Naive thymus-derived CD8-positive, alpha-beta T cell (primary cell): ENCODE data around the gene PARP15. TPM values are rescaled to one million over a fixed set of nuclear protein-coding genes. Genes with fewer than 3 reads are reported as not detected.
"Not testable (repeated sequence)": the region's sequence is repeated elsewhere in the genome, so short reads cannot be mapped to it uniquely, and the experiment has no call there.

Experiments used
- ATAC-seq, 2 donors: fragments of 150-1000 bp; cut with Tn5 transposase in 1 of 2; sonication (Bioruptor Pico), chemical (Tn5 transposase) in 1 of 2; 1 replicate in 1 of 2; 2 replicates in 1 of 2; pipeline ENCODE4 v1.10.0; 2021; ENCODE audit warnings: mild to moderate bottlenecking in 2 of 2, moderate library complexity in 2 of 2
- POLR2A ChIA-PET: fragments of 350-600 bp; sonication (Branson Sonifier 250); formaldehyde crosslinking; loops from one replicate; lab custom pipeline; 2021; ENCODE audit warnings: antibody characterized with exemption; lab: Charles Lee
- DNase-seq, 10 donors: peaks; one replicate each; pipeline versions ENCODE4 v3.0.0 to v3.0.0-alpha.2; 2020 to 2022
- H3K27ac Mint-ChIP-seq, 10 donors: one replicate each; pipeline ENCODE4 v1.8.0; 2020 to 2022; ENCODE audit warnings: mild to moderate bottlenecking in 10 of 10, mixed read lengths in 10 of 10, moderate library complexity in 4 of 10, inconsistent platforms in 1 of 10
- H3K27me3 Mint-ChIP-seq, 5 donors: one replicate each; pipeline ENCODE4 v1.8.0; 2021 to 2022; ENCODE audit warnings: mixed read lengths in 5 of 5
- H3K36me3 Mint-ChIP-seq, 3 donors: one replicate each; pipeline ENCODE4 v1.8.0; 2020 to 2022; ENCODE audit warnings: mixed read lengths in 3 of 3, mild to moderate bottlenecking in 2 of 3, inconsistent platforms in 1 of 3
- H3K4me1 Mint-ChIP-seq, 4 donors: one replicate each; pipeline ENCODE4 v1.8.0; 2021 to 2022; ENCODE audit warnings: mixed read lengths in 4 of 4
- H3K4me3 Mint-ChIP-seq, 10 donors: one replicate each; pipeline ENCODE4 v1.8.0; 2020 to 2022; ENCODE audit warnings: mild to moderate bottlenecking in 10 of 10, mixed read lengths in 10 of 10, moderate library complexity in 6 of 10, inconsistent platforms in 1 of 10
- H3K9me3 Mint-ChIP-seq, 9 donors: one replicate each; pipeline ENCODE4 v1.8.0; 2020 to 2022; ENCODE audit warnings: mixed read lengths in 9 of 9, mild to moderate bottlenecking in 3 of 9, inconsistent platforms in 1 of 9, moderate library complexity in 1 of 9
- polyA plus RNA-seq, 3 donors: library from polyadenylated mRNA; unstranded; fragments of 300-500 nt; fragmentation: Illumina TruSeq; gene quantifications; one replicate each; pipeline ENCODE4 v1.2.3, GENCODE V29; 2021
- total RNA-seq, 8 experiments: library from RNA in 2 of 8; stranded (reverse) in 2 of 8; gene quantifications; one replicate each; pipeline ENCODE4 v1.2.3 and lab custom pipeline; 2021 to 2026

Gene PARP15
- total and polyA plus RNA-seq, 5 experiments from 2014 or later, result 5.4 to 61.9 (median 8.4) TPM

DNA sequence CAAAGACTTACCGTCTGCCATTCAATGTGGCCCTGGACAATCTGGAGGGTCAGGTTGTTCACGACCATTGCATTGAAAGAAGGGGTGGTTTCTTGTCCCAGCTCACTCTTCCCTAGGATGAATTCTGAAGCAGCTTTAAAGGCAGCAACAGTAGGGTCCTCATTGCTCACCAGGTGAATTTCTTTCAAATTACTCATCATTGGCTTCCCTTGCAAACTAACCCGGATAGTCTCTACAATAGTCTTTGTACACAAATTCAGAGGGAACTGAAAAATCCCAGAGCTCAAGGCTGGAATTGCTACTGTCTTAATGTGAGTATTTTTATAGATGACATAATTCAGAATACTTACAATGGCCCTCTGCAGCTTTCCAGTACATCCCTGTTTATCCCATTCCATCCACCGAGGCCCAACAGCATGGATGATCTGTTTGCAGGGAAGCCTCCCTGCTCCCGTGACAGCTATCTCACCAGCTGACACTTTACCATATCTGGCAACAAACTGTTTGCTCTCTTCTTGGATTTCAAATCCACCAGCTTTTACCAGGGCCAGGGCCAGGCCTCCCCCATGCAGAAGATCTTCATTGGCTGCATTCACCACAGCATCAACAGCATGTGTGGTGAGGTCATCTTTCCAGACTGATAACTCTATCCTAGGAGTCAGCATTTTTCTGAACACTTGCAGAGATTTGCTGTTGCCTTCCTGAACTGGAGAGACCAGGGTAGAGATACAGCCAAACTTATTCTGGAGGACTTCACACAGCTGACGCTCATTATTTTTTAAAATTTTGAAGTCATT lies 22.0 kb upstream of the PARP15 start:
- POLR2A ChIA-PET, result interaction anchor here (0.9 kb wide), 1 partner anchor 41 kb away, joined by 4 read pairs; the partner anchor contains the start of gene KPNA1
- peak overlapping the region in 1 of 10 donors; percentile 72 for H3K27ac Mint-ChIP-seq

DNA sequence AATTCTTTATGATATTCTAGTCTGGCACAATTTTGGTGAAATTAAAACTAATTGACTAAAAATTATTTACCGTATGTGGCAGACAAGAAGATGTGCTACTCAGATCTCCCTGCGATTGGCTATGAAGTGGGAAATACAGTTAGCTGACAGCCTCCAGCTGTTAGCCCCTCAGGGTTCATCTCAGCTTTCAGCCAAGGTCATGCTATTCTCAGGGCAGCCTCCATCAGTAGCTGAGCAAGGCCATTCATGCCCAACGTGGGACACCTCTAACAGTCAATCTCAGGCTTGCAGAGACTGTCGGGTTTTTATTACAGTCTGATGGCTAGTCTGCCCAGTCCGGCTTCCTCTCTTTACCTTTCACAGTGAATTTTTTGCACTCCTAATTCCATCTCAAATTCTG lies 20.1 kb upstream of the PARP15 start:
- POLR2A ChIA-PET, result no interaction called here
- Mint-ChIP-seq H3K27ac (peak overlapping the region in 1 of 10 donors; percentile 84), H3K36me3 (peaks cover 0 to 72% (median 31%) of the 10 kb centered on the region in 3 donors), H3K9me3 (no peaks in the 10 kb centered on the region), H3K4me1 (peaks cover 25 to 49% (median 46%) of the 10 kb centered on the region in 4 donors), H3K4me3 (no peak overlapping the region), H3K27me3 (no peaks in the 10 kb centered on the region)
- ATAC-seq, result no peak
- DNase-seq, result no peak

More for the DNA sequence above, 22.0 kb upstream of the PARP15 start:
- Mint-ChIP-seq H3K36me3 (peaks cover 6 to 89% (median 37%) of the 10 kb centered on the region in 3 donors), H3K9me3 (no peaks in the 10 kb centered on the region), H3K4me1 (peaks cover 14 to 36% (median 28%) of the 10 kb centered on the region in 4 donors), H3K27me3 (no peaks in the 10 kb centered on the region), H3K4me3 (no peak overlapping the region)
- ATAC-seq (no peak), DNase-seq (no peak)

DNA sequence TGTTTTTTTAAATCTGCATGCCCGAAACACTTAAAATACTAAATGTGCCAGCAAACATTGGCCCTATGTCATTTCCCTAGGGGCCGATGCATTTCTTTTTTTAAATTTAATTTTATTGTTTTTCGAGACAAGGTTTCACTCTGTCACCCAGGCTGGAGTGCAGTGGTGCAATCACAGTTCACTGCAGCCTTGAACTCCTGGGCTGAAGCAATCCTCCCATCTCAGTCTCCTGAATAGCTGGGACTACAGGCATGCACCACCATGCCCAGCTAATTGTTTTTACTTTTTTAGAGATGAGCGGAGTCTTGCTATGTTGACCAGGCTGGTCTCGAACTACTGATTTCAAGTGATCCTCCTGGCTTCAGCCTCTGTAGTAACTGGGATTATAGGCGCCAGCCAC lies 18.8 kb upstream of the PARP15 start:
- ATAC-seq (no peak), DNase-seq (no peak)
- no peaks in the 10 kb centered on the region for H3K9me3 Mint-ChIP-seq
- peaks cover 27 to 53% (median 52%) of the 10 kb centered on the region in 4 donors for H3K4me1 Mint-ChIP-seq
- POLR2A ChIA-PET, result interaction anchor here (0.9 kb wide), 1 partner anchor 120 kb away, joined by 4 read pairs; no protein-coding TSS in a partner anchor
- H3K27ac Mint-ChIP-seq, result no peak overlapping the region
- H3K4me3 Mint-ChIP-seq, result no peak overlapping the region
- peaks cover 0 to 61% (median 25%) of the 10 kb centered on the region in 3 donors for H3K36me3 Mint-ChIP-seq
- no peaks in the 10 kb centered on the region for H3K27me3 Mint-ChIP-seq

DNA sequence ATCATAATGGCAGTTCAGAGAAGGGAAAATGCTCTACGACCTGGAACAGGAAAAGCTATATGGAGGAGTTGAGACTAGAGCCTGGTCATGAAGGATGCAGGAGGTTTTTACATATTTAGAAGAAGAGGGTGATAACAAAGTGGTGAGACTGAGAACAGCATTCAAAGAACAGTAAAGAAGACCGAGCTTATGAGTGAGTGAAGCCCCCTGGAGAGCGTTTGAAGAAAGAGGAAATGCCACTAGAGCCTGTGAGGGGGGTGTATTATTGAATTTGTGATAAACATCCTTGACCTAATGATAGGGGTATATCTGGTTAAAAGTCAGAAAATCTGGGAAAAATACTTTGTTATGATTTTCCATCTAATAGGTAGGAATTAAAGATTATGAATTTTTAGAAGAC lies 17.5 kb upstream of the PARP15 start:
- Mint-ChIP-seq H3K9me3 (no peaks in the 10 kb centered on the region), H3K4me3 (no peak overlapping the region), H3K4me1 (peaks cover 24 to 56% (median 54%) of the 10 kb centered on the region in 4 donors), H3K27ac (peak overlapping the region in 3 of 10 donors; percentile 8 to 34 (median 9)), H3K36me3 (peaks cover 0 to 49% (median 24%) of the 10 kb centered on the region in 3 donors), H3K27me3 (no peaks in the 10 kb centered on the region)
- DNase-seq (no peak), ATAC-seq (no peak)
- POLR2A ChIA-PET, result no interaction called here

DNA sequence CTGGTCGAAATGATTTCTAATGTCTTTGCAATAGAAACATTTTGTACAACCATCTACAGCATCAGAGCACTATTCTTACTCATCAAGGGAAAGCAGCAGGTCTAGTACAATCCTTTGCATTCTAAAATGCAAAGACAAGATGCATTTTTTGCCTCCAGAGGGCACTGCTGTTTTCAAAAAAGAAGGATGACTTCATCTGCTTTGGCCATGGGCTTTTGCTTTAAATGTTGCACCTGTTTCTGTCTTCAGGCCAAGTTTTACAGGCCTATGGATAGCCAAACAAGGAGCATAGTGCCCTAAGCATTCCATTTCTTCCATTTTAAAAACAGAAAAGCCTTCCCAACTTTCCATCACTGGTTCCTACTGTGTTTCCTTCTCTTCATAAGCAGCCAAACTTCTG lies 16.8 kb upstream of the PARP15 start:
- Mint-ChIP-seq H3K4me3 (peak overlapping the region in 5 of 10 donors; percentile 7 to 65 (median 22)), H3K27ac (peak overlapping the region; percentile 29 to 98 (median 53)), H3K4me1 (peaks cover 26 to 63% (median 54%) of the 10 kb centered on the region in 4 donors), H3K36me3 (peaks cover 0 to 41% (median 16%) of the 10 kb centered on the region in 3 donors), H3K27me3 (no peaks in the 10 kb centered on the region), H3K9me3 (no peaks in the 10 kb centered on the region)
- POLR2A ChIA-PET, result interaction anchor here (1.2 kb wide), 1 partner anchor 119 kb away, joined by 8 read pairs; no protein-coding TSS in a partner anchor
- DNase-seq, result peak; percentile 8 to 80 (median 58)
- peak; percentile 18 for ATAC-seq

DNA sequence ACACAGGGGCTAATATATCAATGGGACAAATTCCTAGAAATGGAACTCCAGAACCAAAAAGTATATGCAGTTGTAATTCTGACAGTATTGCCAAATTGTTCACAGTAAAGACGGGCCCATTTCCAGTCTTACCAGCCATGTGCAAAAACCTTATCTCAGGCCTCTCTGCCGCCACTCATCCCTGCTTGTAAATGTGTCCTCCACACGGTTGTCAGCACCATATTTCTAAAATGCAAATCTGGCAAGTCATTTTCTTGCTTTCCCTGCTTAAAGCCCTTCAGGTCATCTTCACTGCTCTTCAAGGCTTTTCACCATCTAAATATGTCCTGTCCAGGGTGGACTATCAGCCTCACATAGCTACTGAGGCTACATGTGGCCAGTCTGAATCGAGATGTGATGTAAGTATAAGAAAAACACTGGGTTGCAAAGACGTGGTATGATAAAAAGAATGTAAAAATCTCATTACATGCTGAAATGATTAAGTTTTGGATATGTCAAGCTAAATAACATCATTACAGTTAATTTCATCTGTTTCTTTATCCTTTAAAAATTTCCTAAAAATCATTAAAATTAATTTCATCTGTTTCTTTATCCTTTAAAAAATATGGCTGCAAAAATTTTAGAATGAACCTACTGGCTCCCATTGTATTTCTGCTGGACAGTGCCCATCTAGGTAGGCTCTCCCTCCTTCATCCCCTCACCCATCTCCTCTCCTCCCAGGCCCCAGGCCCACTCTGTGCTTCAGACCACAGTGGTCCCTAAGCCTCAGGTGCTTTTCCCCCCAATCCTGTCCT lies 14.3 kb upstream of the PARP15 start:
- peaks cover 0 to 40% (median 16%) of the 10 kb centered on the region in 3 donors for H3K36me3 Mint-ChIP-seq
- DNase-seq, result no peak

DNA sequence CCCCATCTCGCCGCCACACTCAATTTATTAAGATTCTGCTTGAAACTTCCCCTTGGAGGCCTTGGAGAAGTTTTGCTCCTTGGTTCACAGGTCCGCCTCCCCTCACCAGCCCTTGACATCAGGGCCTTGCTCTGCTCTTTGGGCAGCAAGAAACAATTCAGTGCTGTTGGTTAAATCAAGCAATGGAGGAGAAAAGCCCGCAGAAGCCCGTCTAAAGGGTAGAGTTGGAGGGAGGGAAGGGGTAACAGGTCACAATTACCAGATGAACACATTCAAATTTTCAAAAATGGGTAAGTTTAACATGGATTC lies 13.8 kb upstream of the PARP15 start:
- ATAC-seq, result peak; percentile 10
- Mint-ChIP-seq H3K4me1 (peaks cover 38 to 91% (median 79%) of the 10 kb centered on the region in 4 donors), H3K27me3 (no peaks in the 10 kb centered on the region), H3K9me3 (no peaks in the 10 kb centered on the region), H3K36me3 (peaks cover 0 to 42% (median 17%) of the 10 kb centered on the region in 3 donors), H3K4me3 (peak overlapping the region; percentile 86 to 100 (median 96)), H3K27ac (peak overlapping the region; percentile 86 to 100 (median 98))
- POLR2A ChIA-PET, result interaction anchor here (0.9 to 4.8 kb wide), 5 partner anchors 11 to 180 kb away, joined by 3 to 45 read pairs (median 12); partner anchors contain the start of genes FAM162A, PARP14 and PARP15
- DNase-seq, result no peak

More for the DNA sequence above, 14.3 kb upstream of the PARP15 start:
- POLR2A ChIA-PET, result interaction anchor here (1.6 to 4.8 kb wide), 3 partner anchors 12 to 117 kb away, joined by 3 to 45 read pairs (median 5); partner anchors contain the start of genes PARP14 and PARP15
- H3K27me3 Mint-ChIP-seq, result no peaks in the 10 kb centered on the region
- no peaks in the 10 kb centered on the region for H3K9me3 Mint-ChIP-seq
- peaks cover 35 to 85% (median 74%) of the 10 kb centered on the region in 4 donors for H3K4me1 Mint-ChIP-seq
- H3K4me3 Mint-ChIP-seq, result peak overlapping the region; percentile 86 to 100 (median 96)
- ATAC-seq, result no peak
- H3K27ac Mint-ChIP-seq, result peak overlapping the region; percentile 86 to 100 (median 98)

DNA sequence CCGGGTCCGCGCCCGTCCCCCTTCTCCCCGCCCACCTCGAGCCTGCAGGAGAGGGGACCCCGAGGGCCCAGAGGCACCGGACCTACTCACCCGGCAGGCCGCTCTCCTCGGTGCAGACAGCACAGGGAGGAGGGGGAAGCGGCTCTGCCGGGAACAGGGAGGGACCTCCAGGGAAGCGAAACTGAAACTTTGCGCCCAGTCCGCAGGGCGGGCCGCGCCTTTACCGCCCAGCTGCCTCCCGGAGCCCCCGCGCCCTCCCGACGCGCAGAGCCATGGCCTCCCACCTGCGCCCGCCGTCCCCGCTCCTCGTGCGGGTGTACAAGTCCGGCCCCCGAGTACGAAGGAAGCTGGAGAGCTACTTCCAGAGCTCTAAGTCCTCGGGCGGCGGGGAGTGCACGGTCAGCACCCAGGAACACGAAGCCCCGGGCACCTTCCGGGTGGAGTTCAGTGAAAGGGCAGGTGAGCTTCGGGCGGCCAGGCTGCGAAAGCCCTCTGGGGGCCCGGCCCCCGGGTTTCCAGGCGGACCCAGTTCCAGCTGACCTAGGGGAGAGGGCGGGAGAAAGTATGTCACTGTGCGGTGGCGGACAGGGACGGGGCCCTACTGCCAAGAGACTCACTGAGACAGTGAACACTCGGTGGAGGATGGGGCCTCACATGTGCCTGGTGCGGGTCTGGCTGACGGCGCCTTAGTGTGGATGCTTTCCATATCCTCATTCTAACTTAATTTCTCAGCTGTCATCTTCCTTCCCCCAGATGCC lies 13.1 kb upstream of the PARP15 start, which contains the start of the genes DTX3L and PARP9:
DTX3L (plus strand) TSS at position 184 of the 758 bp plus-strand sequence; CDS start at position 273, 89 bp downstream.
PARP9 (minus strand) TSS at position 146 of the 758 bp plus-strand sequence. CDS start 4,680 bp downstream, outside the sequence.
- ATAC-seq (peak; percentile 90 to 93), DNase-seq (peak; percentile 64 to 86 (median 74))
- Mint-ChIP-seq H3K4me3 (peak within 1 kb of the TSS; percentile 86 to 100 (median 96)), H3K27ac (peak within 1 kb of the TSS; percentile 86 to 100 (median 98)), H3K4me1 (peaks cover 39 to 95% (median 84%) of the 10 kb centered on the region in 4 donors), H3K36me3 (peaks cover 0 to 42% (median 19%) of the 10 kb centered on the region in 3 donors), H3K9me3 (no peaks in the 10 kb centered on the region), H3K27me3 (no peaks in the 10 kb centered on the region)
- POLR2A ChIA-PET, result interaction anchor here (0.6 to 4.8 kb wide), 9 partner anchors 10 to 180 kb away, joined by 3 to 45 read pairs (median 3); partner anchors contain the start of genes FAM162A, PARP14, PARP15 and WDR5B

DNA sequence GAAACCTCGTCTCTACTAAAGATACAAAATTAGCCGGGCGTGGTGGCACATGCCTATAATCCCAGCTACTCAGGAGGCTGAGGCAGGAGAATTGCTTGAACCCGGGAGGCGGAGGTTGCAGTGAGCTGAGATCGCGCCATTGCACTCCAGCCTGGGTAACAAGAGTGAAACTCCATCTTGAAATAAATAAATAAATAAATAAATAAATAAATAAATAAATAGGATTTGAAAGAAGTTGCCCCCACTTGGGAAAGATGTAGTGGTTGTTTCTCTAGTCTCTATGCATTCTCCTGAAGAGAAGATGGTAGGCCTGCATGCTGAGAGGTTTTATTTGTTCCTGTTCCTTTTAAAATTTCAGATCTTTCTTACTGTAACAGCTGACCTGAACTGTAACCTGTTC lies 9.3 kb upstream of the PARP15 start:
- POLR2A ChIA-PET, result interaction anchor here (1.0 kb wide), 1 partner anchor 9 kb away, joined by 3 read pairs; the partner anchor contains the start of gene PARP15
- Mint-ChIP-seq H3K36me3 (peaks cover 0 to 71% (median 37%) of the 10 kb centered on the region in 3 donors), H3K4me3 (peak overlapping the region in 2 of 10 donors; percentile 40 to 64)

DNA sequence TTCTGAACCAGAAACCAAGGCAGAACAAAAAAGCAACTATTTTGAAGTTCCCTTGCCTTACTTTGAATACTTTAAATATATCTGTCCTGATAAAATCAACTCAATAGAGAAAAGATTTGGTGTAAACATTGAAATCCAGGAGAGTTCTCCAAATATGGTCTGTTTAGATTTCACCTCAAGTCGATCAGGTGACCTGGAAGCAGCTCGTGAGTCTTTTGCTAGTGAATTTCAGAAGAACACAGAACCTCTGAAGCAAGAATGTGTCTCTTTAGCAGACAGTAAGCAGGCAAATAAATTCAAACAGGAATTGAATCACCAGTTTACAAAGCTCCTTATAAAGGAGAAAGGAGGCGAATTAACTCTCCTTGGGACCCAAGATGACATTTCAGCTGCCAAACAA lies 8.7 kb upstream of the PARP15 start:
- Mint-ChIP-seq H3K36me3 (peaks cover 0 to 74% (median 40%) of the 10 kb centered on the region in 3 donors), H3K4me3 (peak overlapping the region in 2 of 10 donors; percentile 40 to 64), H3K9me3 (no peaks in the 10 kb centered on the region), H3K27ac (peak overlapping the region; percentile 22 to 98 (median 75)), H3K27me3 (no peaks in the 10 kb centered on the region), H3K4me1 (peaks cover 27 to 79% (median 74%) of the 10 kb centered on the region in 4 donors)
- ATAC-seq (no peak), DNase-seq (no peak)
- POLR2A ChIA-PET, result interaction anchor here (1.0 kb wide), 1 partner anchor 8 kb away, joined by 3 read pairs; the partner anchor contains the start of gene PARP15

More for the DNA sequence above, 9.3 kb upstream of the PARP15 start:
- Mint-ChIP-seq H3K27ac (peak overlapping the region; percentile 30 to 98 (median 76)), H3K4me1 (peaks cover 30 to 80% (median 75%) of the 10 kb centered on the region in 4 donors)
- not testable (repeated sequence) for DNase-seq, H3K27me3 Mint-ChIP-seq, ATAC-seq, H3K9me3 Mint-ChIP-seq

DNA sequence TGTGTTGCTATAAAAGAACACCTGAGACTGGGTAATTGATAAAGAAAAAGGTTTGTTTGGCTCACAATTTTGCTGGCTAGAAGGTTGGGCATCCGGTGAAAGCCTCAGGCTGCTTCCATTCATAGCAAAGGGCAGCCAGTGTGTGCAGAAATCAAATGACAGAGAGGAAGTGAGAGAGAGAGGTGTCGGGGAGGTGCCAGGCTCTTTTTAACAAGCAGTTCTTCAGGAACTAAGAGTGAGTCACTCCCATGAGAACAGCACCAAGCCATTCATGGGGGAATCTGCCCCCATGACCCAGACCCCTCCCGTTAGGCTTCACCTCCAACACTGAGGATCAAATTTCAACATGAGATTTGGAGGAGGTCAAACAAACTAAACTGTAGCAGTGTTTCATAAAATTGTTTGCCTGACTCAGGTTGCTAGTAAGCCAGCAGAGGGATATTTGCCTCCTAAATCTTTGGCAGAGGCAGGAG lies 4.5 kb upstream of the PARP15 start:
- peaks cover 4 to 58% (median 39%) of the 10 kb centered on the region in 3 donors for H3K36me3 Mint-ChIP-seq
- H3K27ac Mint-ChIP-seq, result peak overlapping the region in 9 of 10 donors; percentile 7 to 88 (median 77)
- H3K9me3 Mint-ChIP-seq, result no peaks in the 10 kb centered on the region
- no peak for ATAC-seq
- peak overlapping the region in 1 of 10 donors; percentile 25 for H3K4me3 Mint-ChIP-seq
- no peaks in the 10 kb centered on the region for H3K27me3 Mint-ChIP-seq
- H3K4me1 Mint-ChIP-seq, result peaks cover 25 to 77% (median 59%) of the 10 kb centered on the region in 4 donors
- POLR2A ChIA-PET, result no interaction called here
- DNase-seq, result peak in 1 of 10 donors; percentile 25
